Urothelium cell line (cell line): ENCODE results near the gene MT1G.

Experiments
- DNase-seq: peaks from one replicate; pipeline ENCODE4 v3.0.0; 2011; ENCODE audit warnings: low spot score, mixed read lengths
- FAIRE-seq: peaks from 2 replicates; lab custom pipeline; 2011; peaks lifted over from hg19 to GRCh38; lab: Jason Lieb, UNC

Gene MT1G

GRCh38 chr16:56639045-56639444, 28.8 kb downstream of the MT1G start:
- no peak for FAIRE-seq
- DNase-seq = no peak

GRCh38 chr16:56637814-56638750, 29.8 kb downstream of the MT1G start, which contains the start of gene MT1A:
TSS of gene MT1A (plus strand) at chr16:56638666. CDS start at chr16:56638739, 73 bp downstream.
- DNase-seq = no peak
- FAIRE-seq = no peak

GRCh38 chr16:56636616-56637413, 31.1 kb downstream of the MT1G start:
- FAIRE-seq (no peak), DNase-seq (no peak)

GRCh38 chr16:56635441-56635967, 32.4 kb downstream of the MT1G start:
- no peak for DNase-seq
- no peak for FAIRE-seq

GRCh38 chr16:56634715-56635440, 33.0 kb downstream of the MT1G start:
- FAIRE-seq (no peak), DNase-seq (no peak)

- DNase-seq (no peak), FAIRE-seq (no peak)
Measured at GRCh38 chr16:56633535-56633934, 34.3 kb downstream of the MT1G start.

- no peak for DNase-seq
- FAIRE-seq = no peak
Measured at GRCh38 chr16:56632848-56633365, 35.0 kb downstream of the MT1G start.

GRCh38 chr16:56632156-56632847, 35.6 kb downstream of the MT1G start, which contains the start of gene MT1M:
TSS of gene MT1M (plus strand) at chr16:56632659. CDS start at chr16:56632732, 73 bp downstream.
- no peak for FAIRE-seq

GRCh38 chr16:56631832-56632155, 36.1 kb downstream of the MT1G start:
- FAIRE-seq = no peak
- DNase-seq = no peak

More at GRCh38 chr16:56632156-56632847, 35.6 kb downstream of the MT1G start, which contains the start of gene MT1M:
- no peak for DNase-seq

- no peak for DNase-seq
Measured at GRCh38 chr16:56631197-56631596, 36.7 kb downstream of the MT1G start.

GRCh38 chr16:56630134-56630533, 37.7 kb downstream of the MT1G start:
- no peak for FAIRE-seq

More at GRCh38 chr16:56631197-56631596, 36.7 kb downstream of the MT1G start:
- FAIRE-seq = no peak

GRCh38 chr16:56629531-56629930, 38.3 kb downstream of the MT1G start:
- DNase-seq (no peak), FAIRE-seq (no peak)

More at GRCh38 chr16:56630134-56630533, 37.7 kb downstream of the MT1G start:
- no peak for DNase-seq

GRCh38 chr16:56628486-56629350, 39.1 kb downstream of the MT1G start:
- FAIRE-seq = no peak
- DNase-seq = no peak

GRCh38 chr16:56626685-56627084, 41.2 kb downstream of the MT1G start:
- no peak for FAIRE-seq
- no peak for DNase-seq

- FAIRE-seq (no peak), DNase-seq (no peak)
Measured at GRCh38 chr16:56625943-56626654, 41.8 kb downstream of the MT1G start.

GRCh38 chr16:56625140-56625942, 42.5 kb downstream of the MT1G start, which contains the start of gene MT1E:
TSS of gene MT1E (plus strand) at chr16:56625781. CDS start at chr16:56625852, 71 bp downstream.
- DNase-seq (peak; percentile 91), FAIRE-seq (peak; percentile 5)

GRCh38 chr16:56623637-56624036, 44.2 kb downstream of the MT1G start:
- FAIRE-seq = no peak
- no peak for DNase-seq
